Tibial nerve (tissue), 4 donors: ENCODE results near the gene CLPX.

Experiments
- EP300 ChIP-seq, 2 donors: sonication (generic); formaldehyde crosslinking; IDR thresholded peaks; one replicate each; pipeline ENCODE4 v1.6.1; 2017; ENCODE audit warnings: antibody characterized with exemption in 2 of 2, mild to moderate bottlenecking in 1 of 2
- POLR2A ChIP-seq, 2 donors: fragments of 450-650 bp; IDR thresholded peaks; one replicate each; pipeline ENCODE4 v1.6.1; 2017; ENCODE audit warnings: antibody characterized with exemption in 2 of 2, mild to moderate bottlenecking in 2 of 2, moderate library complexity in 2 of 2
- TF ChIP-seq, protein P1 (sequence below), 5 experiments: fragments of 200-600 bp in 3 of 5; fragments of 450-650 bp in 2 of 5; sonication (generic) in 3 of 5; IDR thresholded peaks; one replicate each; pipeline ENCODE4 v1.5.1; 2016 to 2019; ENCODE audit warnings: antibody characterized with exemption in 5 of 5, mild to moderate bottlenecking in 3 of 5, moderate library complexity in 2 of 5

DNA sequence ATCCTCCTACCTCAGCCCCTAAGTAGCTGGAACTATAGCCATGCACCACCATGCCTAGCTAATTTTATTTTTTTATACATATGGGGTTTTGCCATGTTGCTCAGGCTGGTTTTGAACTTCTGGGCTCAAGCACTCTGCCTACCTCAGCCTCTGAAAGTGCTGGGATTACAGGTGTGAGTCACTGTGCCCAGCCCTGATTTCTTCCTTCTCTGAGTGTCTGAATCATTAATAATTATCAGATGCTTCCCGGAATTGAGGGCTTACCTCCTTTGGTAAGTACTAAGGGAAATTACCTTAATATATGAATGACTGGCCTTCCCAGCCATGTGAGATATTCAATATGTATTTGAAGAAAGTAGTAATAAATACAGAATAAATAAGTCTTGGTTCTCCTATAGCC, 7.2 kb downstream of the CLPX start:
- TF ChIP-seq, protein P1, sequence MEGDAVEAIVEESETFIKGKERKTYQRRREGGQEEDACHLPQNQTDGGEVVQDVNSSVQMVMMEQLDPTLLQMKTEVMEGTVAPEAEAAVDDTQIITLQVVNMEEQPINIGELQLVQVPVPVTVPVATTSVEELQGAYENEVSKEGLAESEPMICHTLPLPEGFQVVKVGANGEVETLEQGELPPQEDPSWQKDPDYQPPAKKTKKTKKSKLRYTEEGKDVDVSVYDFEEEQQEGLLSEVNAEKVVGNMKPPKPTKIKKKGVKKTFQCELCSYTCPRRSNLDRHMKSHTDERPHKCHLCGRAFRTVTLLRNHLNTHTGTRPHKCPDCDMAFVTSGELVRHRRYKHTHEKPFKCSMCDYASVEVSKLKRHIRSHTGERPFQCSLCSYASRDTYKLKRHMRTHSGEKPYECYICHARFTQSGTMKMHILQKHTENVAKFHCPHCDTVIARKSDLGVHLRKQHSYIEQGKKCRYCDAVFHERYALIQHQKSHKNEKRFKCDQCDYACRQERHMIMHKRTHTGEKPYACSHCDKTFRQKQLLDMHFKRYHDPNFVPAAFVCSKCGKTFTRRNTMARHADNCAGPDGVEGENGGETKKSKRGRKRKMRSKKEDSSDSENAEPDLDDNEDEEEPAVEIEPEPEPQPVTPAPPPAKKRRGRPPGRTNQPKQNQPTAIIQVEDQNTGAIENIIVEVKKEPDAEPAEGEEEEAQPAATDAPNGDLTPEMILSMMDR (IDR thresholded peaks at IDR 0.05): no peak
- no peak for TF ChIP-seq POLR2A (IDR thresholded peaks at IDR 0.05)
- TF ChIP-seq EP300 (IDR thresholded peaks at IDR 0.05): no peak
